GM12801 (cell line): ENCODE results near the gene CLK3.

Source experiments
- CTCF ChIP-seq: IDR thresholded peaks from one replicate; pipeline ENCODE4 v1.5.1; 2011; ENCODE audit warnings: control low read depth; ENCODE audit not compliant: insufficient read length; ENCODE audit errors: extremely low read depth

Gene CLK3

GRCh38 chr15:74664028-74664616 lies 48.5 kb downstream of the CLK3 start:
- TF ChIP-seq CTCF: no peak

- TF ChIP-seq CTCF: no peak
Observed at GRCh38 chr15:74664670-74665069, 49.0 kb downstream of the CLK3 start.

GRCh38 chr15:74667975-74668374 lies 52.3 kb downstream of the CLK3 start:
- TF ChIP-seq CTCF: no peak

- no peak for TF ChIP-seq CTCF
Observed at GRCh38 chr15:74669627-74670026, 54.0 kb downstream of the CLK3 start.

- no peak for TF ChIP-seq CTCF
Observed at GRCh38 chr15:74674161-74674560, 58.5 kb downstream of the CLK3 start.

- no peak for TF ChIP-seq CTCF
Observed at GRCh38 chr15:74676801-74677200, 61.2 kb downstream of the CLK3 start.
